ENCODE data around the gene MCTP2.

Gene MCTP2

GRCh38 chr15:94338243-94338846 lies 107.0 kb downstream of the MCTP2 start:
- H3K27ac ChIP-seq = no peak overlapping the region

GRCh38 chr15:94346282-94346681 lies 114.9 kb downstream of the MCTP2 start:
- H3K27ac ChIP-seq = no peak overlapping the region
- no peak for DNase-seq (ENCODE audit: low read depth, low spot score)

More at GRCh38 chr15:94338243-94338846, 107.0 kb downstream of the MCTP2 start:
- no peak for DNase-seq (ENCODE audit: low read depth, low spot score)

- H3K27ac ChIP-seq = no peak overlapping the region
- DNase-seq (ENCODE audit: low read depth, low spot score) = no peak
Observed at GRCh38 chr15:94348084-94348483, 116.7 kb downstream of the MCTP2 start.

GRCh38 chr15:94351031-94351535 lies 119.7 kb downstream of the MCTP2 start:
- no peak overlapping the region for H3K27ac ChIP-seq
- no peak for DNase-seq (ENCODE audit: low read depth, low spot score)

- no peak for DNase-seq (ENCODE audit: low read depth, low spot score)
- H3K27ac ChIP-seq = no peak overlapping the region
Observed at GRCh38 chr15:94352636-94353487, 121.5 kb downstream of the MCTP2 start.

- no peak for DNase-seq (ENCODE audit: low read depth, low spot score)
- H3K27ac ChIP-seq = no peak overlapping the region
Observed at GRCh38 chr15:94353488-94353820, 122.1 kb downstream of the MCTP2 start.

- DNase-seq (ENCODE audit: low read depth, low spot score) = no peak
- no peak overlapping the region for H3K27ac ChIP-seq
Observed at GRCh38 chr15:94354655-94355054, 123.3 kb downstream of the MCTP2 start.

GRCh38 chr15:94359716-94360115 lies 128.4 kb downstream of the MCTP2 start:
- DNase-seq (ENCODE audit: low read depth, low spot score) = no peak
- H3K27ac ChIP-seq = no peak overlapping the region

- DNase-seq (ENCODE audit: low read depth, low spot score) = no peak
- no peak overlapping the region for H3K27ac ChIP-seq
Observed at GRCh38 chr15:94360251-94360685, 128.9 kb downstream of the MCTP2 start.

GRCh38 chr15:94362385-94363092 lies 131.2 kb downstream of the MCTP2 start:
- no peak overlapping the region for H3K27ac ChIP-seq
- DNase-seq (ENCODE audit: low read depth, low spot score) = no peak

GRCh38 chr15:94363382-94363781 lies 132.0 kb downstream of the MCTP2 start:
- H3K27ac ChIP-seq = no peak overlapping the region
- no peak for DNase-seq (ENCODE audit: low read depth, low spot score)

GRCh38 chr15:94366781-94367180 lies 135.4 kb downstream of the MCTP2 start:
- no peak overlapping the region for H3K27ac ChIP-seq
- no peak for DNase-seq (ENCODE audit: low read depth, low spot score)

GRCh38 chr15:94367726-94368535 lies 136.6 kb downstream of the MCTP2 start:
- DNase-seq (ENCODE audit: low read depth, low spot score) = no peak
- no peak overlapping the region for H3K27ac ChIP-seq

GRCh38 chr15:94370206-94370935 lies 139.0 kb downstream of the MCTP2 start:
- DNase-seq (ENCODE audit: low read depth, low spot score) = no peak

GRCh38 chr15:94370936-94371285 lies 139.6 kb downstream of the MCTP2 start:
- no peak overlapping the region for H3K27ac ChIP-seq

More at GRCh38 chr15:94370206-94370935, 139.0 kb downstream of the MCTP2 start:
- no peak overlapping the region for H3K27ac ChIP-seq

GRCh38 chr15:94372821-94373220 lies 141.5 kb downstream of the MCTP2 start:
- DNase-seq (ENCODE audit: low read depth, low spot score) = no peak
- no peak overlapping the region for H3K27ac ChIP-seq

More at GRCh38 chr15:94370936-94371285, 139.6 kb downstream of the MCTP2 start:
- DNase-seq (ENCODE audit: low read depth, low spot score) = no peak

- no peak overlapping the region for H3K27ac ChIP-seq
- no peak for DNase-seq (ENCODE audit: low read depth, low spot score)
Observed at GRCh38 chr15:94375997-94376396, 144.6 kb downstream of the MCTP2 start.

- DNase-seq (ENCODE audit: low read depth, low spot score) = no peak
Observed at GRCh38 chr15:94379986-94380385, 148.6 kb downstream of the MCTP2 start.

GRCh38 chr15:94380798-94381197 lies 149.4 kb downstream of the MCTP2 start:
- DNase-seq (ENCODE audit: low read depth, low spot score) = no peak

More at GRCh38 chr15:94379986-94380385, 148.6 kb downstream of the MCTP2 start:
- no peak overlapping the region for H3K27ac ChIP-seq

More at GRCh38 chr15:94380798-94381197, 149.4 kb downstream of the MCTP2 start:
- no peak overlapping the region for H3K27ac ChIP-seq

Data from epithelial cell of prostate (primary cell).